Stimulated activated CD4-positive, alpha-beta T cell treated with anti-CD3 and anti-CD28 coated beads, Interleukin-12 subunit alpha, Interleukin-12 subunit beta, amount 100 ng/mL, for 48 hours (primary cell): ENCODE results near the gene ATP2A3.

Source experiments
- DNase-seq, 3 donors: peaks; one replicate each; pipeline ENCODE4 v3.0.0-alpha.2; 2020; ENCODE audit warnings: low read depth in 2 of 3, low spot score in 1 of 3

ATP2A3 gene

DNA sequence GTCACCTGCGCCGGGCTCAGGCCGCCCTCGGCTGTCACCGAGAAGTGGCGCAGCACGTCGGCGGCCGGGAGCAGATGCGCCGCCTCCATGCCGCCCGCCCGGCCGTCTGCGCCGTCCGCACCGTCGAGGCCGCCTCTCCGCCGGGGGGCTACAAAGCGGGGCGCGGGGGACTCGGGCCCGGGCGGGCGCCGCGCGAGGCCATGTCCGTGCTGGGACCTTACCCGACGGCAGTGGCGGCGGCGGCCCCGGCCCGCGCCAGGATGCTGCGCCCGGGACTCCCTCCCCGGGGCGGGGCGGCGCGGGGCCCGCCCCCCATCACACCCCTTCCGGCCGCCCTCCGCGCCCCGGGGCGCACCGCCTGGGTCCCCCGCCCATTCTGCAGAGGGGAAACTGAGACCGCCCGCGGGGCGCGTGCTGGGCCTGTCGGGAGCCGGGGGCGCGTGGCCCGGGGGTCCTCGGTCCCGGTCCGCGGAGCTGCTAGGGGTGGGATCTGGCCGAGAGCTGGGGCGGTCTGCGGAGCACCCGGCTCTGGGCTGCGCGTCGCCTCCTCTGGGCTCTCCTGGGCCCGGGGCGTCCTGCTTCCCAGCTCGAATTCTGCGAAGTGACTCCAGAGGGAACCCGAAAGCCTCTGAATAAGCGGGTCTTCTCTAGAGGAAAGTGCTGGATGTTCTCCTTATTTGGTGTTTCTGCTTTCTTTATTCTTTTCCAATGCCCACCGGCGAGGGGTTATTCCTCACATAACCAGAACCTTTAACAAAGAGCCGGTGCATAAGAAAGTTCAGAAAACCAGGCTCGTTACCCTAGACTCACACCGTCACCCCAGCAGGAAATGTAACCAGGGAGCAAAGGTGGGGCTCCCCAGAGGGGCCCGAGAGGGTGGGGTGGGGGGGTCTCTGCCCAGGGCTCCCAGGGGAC is at the start of gene ATP2A3:
Gene ATP2A3 (minus strand): TSS at position 235 of the 915 bp plus-strand sequence. CDS start 146 bp downstream, at position 89.
- peak; percentile 16 to 59 (median 29) for DNase-seq

DNA sequence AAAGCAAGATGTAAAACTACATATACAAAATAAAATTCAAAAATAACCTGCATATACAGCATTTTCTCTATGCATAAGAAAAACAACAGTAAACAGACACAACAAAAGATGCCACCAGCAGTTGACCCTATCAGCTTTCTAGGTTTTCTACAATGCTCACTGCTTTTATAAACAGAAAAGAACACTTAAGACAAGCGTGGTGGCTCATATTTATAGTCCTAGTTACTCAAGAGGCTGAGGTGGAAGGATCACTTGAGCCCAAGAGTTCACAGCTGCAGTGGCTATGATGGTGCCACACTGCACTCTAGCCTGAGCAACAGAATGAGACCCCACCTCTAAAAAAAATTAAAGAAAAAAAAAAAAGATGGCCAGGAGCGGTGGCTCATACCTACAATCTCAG is 46.5 kb upstream of the ATP2A3 start:
- DNase-seq, result no peak

DNA sequence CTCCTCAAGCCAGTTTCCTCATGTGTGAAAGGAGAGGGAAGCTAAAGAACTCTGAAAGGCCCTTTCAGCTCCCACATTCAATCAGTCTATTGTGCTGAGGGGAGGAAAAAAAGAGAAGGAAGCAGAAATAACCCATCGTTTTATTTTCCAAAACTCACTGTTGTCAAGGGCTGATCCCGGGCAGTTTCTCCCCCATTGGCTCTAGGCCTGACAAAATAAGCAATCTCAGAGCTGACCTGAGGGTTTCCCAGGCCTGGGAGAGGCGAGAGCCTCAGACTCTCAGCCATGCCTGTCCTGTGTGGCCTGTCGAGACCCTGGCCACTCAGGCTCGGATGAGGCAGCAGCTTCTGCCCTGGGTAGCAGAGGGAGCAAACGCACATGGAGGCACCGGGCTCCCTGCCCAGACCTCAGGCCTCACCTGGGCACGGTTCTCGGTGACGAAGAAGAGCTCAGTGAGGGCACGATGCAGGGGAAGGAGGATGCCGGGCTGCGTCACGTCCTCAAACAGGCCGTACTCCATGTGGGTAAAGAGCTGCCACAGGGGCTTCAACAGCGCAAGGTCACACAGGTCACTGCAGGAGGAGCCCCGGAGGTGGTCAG is 45.0 kb upstream of the ATP2A3 start:
- no peak for DNase-seq

DNA sequence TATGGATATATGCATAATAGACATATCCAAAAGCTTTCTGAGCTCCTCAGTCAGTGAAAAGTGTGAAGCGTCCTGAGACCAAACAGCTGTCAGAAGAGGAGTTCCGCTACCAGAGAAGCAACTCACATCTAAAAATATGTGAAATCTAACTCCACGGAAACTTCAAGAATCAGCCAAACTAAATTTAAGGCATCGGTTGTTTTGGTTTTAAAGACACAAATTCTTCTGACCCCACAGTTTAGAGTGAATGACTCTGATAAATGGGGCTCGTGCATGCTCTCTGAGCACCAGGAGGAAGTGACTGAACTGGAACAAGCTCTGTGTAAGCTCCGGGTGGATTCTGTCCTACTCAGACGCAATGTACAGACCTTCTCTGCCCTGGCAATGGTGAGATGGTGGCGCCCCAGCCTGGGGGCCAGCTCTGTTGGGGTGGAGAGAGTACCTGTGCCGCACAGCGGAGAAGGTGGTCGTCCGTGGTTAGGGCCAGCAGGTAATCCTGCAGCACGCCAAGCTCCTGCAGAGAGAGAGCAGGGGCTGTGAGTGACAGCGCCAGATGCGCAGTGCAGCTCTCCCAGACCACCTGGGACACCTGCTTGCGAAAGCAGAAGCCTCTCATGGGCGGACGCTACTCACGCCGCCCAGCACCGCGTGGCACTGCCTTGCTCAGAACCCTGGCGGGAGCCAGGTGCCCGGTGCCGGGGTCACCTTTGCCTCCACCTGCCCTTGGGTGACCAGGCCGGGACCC is 44.4 kb upstream of the ATP2A3 start:
- no peak for DNase-seq

GRCh38 chr17:4008082-4008435 is 43.8 kb upstream of the ATP2A3 start:
- no peak for DNase-seq

GRCh38 chr17:4007346-4008081 is 43.3 kb upstream of the ATP2A3 start:
- no peak for DNase-seq

DNA sequence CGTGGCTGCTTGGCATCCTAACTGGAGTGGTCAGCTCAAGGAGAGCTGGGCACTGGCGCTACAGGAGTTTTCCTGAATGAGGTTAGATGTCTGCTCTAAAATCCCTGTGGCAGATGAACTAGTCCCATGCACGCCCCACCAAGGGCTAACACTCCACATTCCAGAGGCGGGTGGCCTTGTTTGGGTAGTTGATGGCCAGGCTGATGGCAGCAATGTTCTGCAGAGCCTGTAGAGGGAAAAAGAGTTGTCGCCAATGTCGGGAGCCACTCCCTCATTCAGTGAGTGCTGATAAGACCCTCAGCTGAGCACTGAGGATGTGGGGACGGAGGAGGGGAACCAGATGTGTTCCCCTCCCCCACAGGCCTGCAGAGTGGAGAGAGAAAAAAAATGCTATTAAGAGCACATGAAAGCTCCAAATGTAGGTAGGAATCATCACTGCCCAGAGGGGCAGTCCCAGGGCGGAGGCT is 42.5 kb upstream of the ATP2A3 start:
- DNase-seq, result no peak

- no peak for DNase-seq
These were observed 41.9 kb upstream of the ATP2A3 start for GRCh38 chr17:4006165-4006589.

- no peak for DNase-seq
These were observed 41.3 kb upstream of the ATP2A3 start for GRCh38 chr17:4005296-4006164.

DNA sequence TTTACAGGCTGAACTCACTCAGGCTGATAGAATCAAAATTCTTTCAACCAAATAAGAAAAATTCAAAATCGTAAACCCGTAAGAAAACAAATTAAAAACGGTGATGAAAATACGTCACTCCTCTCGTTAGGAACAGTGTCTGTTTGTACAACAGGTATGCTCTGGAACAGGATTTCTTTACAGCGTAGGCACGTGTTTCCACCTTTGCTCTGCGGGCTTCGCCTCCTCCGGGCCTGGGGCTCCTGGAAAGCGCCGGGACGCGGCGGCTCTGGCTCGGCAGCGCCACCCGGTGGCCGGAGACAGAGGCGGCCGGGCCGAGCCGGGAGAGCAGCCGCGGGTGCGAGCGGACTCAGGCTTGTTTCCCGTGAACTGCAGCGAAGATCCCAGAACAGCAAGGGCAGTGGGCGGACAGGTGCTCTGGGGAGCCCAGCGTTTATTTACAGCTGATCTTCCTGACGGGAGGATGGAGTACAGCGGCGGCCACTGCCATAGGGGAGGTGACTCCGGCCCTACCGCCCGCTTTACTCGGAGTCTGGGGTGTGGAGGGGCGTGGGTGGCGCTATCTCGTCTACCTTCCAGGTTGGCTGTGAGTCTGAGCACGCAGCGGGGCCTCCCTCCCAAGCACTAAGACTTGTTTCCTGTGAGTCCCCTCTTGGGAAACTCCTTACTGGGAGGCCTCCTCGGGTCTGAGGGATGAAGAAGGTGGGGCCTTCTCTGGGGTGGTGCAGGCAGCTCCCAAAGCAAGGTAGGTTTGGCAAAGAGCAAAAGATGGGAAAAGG is 40.5 kb upstream of the ATP2A3 start:
- peak; percentile 33 to 51 (median 48) for DNase-seq

DNA sequence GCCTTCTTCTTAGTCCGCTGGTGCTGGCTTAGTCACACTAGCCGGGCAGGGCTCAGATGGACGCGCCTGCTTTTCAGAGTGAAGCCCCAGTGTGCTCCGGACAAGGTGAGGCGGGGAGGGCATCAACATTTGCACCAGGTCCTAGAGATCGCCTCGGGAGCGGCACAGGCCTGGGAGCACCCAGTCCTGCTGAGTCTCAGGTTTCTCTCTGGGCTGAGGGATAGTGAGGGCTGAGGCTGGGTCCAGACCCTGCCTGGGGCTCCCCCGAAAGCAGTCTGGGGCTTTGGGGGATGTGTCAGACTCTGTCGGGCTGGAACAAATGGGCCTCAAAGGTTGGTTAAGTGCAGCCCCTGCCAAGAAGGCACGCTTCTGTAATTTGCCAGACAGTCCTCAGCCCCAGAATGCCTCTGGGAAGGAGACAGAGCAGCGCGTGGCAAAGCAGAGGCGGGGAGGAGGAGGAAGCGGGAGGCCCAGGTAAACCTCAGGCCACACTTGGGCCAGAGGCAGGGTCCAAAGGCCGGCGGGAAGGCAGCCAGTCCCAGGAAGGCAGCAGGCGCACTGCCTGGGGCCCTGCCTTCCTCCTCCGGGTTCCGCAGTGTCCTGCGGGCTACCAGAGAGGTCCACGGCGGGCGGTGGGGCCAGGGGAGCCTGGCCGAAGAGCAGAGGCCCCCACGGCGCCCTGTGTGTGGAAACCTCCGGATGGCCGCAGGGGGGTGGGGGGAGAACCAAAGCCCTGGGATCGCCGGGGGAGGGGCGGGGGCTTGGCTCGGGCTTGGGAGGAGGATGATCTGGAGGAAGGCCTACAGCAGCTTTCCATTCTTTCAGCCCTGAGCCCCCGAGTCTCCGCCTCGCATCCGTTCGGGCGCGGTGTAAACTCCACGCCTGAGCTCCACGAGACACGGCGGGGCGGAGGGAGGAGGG is 39.5 kb upstream of the ATP2A3 start:
- DNase-seq, result no peak

GRCh38 chr17:4003131-4003500 is 38.9 kb upstream of the ATP2A3 start:
- no peak for DNase-seq

- DNase-seq, result no peak
These were observed 36.9 kb upstream of the ATP2A3 start for GRCh38 chr17:4001048-4001590.

DNA sequence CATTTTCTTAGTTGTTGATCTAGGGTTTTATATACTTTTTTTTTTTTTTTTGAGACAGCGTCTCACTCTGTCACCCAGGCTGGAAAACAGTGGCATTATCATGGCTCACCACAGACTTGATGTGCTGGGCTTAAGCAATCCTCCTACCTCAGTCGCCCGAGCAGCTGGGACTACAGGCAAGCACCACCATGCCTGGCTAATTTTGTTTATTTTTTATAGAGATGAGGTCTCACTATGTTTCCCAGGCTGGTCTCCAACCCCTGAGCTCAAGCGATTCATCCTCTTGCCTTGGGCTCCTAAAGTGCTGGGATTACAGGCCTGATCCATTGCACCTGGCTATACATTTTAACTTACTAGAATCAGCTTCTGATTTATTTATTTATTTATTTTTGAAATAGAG is 34.2 kb upstream of the ATP2A3 start:
- no peak for DNase-seq

DNA sequence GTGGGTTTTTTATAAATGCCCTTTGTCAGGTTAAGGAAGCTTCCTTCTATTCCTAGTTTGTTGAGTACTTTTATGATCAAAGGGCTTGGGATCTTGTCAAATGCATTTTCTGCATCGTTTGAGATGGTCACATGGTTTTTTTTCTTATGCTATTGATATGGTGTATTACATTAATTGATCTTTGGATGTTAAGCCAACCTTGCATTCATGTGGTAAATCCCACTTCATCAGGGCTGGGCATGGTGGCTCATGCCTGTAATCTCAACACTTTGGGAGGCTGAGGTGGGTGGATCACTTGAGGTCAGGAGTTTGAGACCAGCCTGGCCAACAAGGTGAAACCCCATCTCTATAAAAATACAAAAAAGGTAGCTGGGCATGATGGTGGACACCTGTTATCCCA is 30.8 kb upstream of the ATP2A3 start:
- DNase-seq, result no peak

- DNase-seq, result no peak
These were observed 30.0 kb upstream of the ATP2A3 start for GRCh38 chr17:3994221-3994576.

- DNase-seq, result no peak
These were observed 29.4 kb upstream of the ATP2A3 start for GRCh38 chr17:3993493-3994220.
